HG03135 (cell line): ENCODE measurements around the gene LYST.
"Not testable (repeated sequence)": the region's sequence is repeated elsewhere in the genome, so short reads cannot be mapped to it uniquely, and the experiment has no call there.

ENCODE experiments used
- ATAC-seq: cut with Tn5 transposase; IDR thresholded peaks from one replicate; pipeline ENCODE4 v1.9.1; 2021; ENCODE audit warnings: mild to moderate bottlenecking, moderate library complexity; ENCODE audit not compliant: unreplicated experiment

LYST gene

DNA sequence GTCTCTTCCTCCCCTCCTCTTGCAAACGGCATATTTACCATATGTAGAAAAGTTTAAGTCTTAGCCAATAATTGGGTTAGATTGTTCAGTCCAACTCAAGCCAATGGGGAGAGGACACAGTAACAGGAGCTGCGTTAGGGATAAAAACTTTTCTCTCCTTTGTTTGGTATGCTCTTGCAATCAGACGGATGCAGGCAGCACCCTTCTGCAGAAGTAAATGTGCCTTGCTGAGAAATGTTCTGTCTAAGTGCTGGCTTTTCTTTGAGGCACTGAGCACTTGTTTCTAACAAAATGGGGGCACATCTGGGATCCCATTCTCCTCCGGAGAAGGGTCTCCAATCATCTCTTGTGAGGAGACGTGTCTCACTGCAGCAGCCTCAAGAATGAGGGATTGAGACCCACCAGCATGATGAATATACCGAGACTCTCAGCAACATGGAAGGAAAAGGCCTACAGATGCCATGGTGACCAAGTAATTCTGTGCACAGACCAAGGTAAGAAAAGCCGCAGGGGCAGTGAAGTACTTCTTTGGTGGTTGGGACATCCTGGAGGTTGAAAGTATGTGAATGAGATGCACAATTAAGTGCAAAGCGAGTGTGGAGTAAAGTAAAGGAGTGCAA, 196.4 kb downstream of the LYST start:
- ATAC-seq, result no peak

DNA sequence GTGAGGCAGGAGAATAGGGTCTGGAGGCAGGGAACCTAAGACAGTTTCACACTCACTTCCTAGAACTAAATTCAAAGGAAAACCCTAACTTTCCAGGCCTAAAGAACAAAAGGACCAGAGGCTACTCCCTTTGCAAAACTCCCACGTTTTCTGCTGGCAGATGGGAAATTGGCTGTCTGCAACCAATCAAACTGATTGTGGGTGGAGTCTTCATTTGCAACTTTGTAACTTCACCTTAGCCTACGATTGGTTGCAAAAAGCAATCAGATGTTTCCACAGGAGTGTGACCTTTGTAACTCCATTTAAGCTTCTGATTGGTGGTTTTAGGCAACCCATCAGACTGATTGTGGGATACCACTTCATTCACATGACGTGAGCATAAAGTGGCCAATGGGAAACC, 197.4 kb downstream of the LYST start:
- ATAC-seq, result no peak

DNA sequence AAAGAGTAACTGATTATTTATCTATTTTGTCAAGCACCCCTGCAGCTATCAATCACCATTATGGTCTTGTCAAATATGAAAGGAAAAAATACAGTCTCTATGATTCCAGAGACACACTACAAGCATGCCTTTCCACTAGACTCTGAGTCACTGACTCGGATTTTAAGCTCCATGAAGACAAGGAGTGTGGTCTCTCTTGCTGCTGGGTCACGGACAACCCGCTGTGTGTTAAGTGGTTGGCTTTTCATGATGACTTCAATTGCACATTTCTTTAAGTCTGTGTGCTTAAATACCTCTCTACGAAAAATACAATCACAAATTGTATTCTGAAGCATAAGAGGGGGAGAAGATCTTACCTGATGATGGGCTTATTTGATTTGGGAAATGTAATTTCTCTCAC, 203.1 kb downstream of the LYST start:
- ATAC-seq, result no peak

DNA sequence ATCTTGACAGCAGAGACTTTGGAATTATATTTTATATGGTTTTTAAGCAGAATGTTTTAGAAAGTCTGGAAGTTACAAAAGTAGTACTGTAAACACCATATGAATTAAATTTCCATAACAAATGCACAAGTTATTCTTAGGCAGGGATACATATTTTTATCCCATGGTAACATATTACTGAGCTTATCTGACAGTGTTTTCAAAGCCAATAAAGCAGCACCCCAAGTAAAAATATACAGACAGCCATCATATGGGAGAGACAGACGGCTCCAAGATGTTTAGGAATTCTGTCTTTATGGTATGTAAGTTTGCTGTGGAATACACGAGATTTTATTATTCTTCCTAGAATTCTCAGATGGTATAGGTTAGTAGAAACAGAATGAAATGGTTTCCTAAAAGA, 205.1 kb downstream of the LYST start:
- no peak for ATAC-seq

DNA sequence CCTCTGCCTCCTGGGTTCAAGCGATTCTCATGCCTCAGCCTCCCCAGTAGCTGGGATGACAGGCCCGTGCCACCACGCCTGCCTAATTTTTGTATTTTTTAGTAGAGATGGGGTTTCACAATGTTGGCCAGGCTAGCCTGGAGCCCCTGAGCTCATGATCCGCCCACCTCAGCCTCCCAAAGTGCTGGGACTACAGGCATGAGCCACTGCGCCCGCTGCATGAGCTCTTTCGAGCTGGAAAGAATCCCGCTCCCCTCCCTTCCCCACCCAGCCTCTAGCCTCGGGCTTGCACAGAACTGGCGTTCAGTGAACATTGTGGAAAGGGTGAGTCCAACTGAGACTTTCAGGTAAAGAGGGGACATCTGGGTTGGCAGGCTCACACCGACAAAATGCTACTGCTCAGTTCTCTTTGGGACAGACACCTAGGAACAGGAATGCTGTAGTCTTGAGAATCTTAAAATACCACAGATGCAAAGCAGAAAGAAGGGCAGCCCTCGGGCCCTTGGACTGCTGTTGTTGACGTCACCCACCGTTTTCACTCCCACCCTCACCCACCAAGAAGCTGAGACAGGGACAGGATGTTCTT, 207.4 kb downstream of the LYST start:
- ATAC-seq, result no peak

DNA sequence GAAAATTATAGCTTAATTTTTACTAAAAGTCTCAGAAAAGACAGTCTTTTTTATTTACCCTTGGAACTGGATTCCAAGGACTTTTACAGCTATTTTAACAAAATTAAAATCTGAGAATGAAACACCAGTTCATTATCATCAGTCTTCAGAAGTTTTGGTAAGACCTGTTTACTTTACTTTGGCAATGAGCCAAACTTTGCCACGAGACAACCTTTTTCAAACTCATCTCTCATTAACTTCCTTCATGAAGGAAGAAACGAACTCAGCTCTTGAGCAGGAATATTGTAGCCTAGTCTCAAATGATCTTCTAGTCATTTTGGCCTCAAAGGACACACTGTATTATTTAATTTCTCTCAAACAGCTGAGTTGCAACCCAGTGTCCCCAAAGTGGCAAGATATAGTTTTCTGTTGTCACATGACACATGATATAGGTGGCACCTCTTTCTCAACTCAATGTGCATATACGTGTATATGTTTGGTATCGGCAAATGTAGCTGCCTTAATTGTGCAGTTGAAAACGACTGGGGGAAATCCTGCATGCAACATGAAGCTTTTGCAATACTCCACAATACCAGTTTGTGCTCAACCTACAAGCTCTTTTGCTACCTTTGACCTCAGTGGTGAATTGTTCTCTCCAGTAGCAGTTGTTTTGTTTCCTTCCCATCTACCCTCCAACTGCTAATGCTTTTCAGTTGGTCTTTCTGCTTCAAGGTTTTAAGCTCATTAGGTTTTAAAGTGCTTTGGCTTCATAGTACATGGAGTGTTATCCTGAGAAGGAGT, 208.8 kb downstream of the LYST start:
- ATAC-seq, result no peak

DNA sequence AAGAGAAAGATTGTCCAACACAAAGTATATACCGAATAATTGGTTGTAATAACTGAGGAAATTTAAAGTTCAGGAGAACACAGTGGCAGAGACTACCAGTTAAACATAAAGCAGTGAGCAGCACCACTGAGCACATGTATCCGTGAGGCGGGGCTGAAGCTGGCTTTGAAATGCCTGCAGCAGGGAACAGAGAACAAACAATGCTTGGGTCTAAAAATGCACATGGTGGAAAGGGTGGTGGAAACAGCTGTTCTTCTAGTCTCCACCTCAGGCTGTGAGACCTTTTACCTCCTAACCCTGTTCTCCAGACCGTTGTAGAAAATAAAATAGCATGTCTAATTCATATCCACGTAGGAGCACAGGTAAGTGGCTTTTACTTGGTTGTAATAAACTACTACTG, 209.4 kb downstream of the LYST start:
- no peak for ATAC-seq

DNA sequence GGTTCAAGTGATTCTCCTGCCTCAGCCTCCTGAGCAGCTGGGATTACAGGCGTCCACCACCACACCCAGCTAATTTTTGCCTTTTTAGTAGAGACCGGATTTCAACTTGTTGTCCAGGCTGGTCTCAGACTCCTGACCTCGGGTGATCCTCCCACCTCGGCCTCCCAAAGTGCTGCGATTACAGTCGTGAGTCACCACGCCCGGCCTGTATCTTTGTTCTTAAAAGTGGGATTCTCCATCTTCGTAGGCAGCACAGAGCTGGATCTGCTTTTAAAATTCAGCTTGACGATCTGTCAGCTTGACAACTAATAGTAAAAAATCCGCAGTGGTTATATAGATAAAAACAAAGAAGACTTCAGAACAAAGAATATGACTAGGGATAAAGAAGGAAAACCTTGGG, 214.3 kb downstream of the LYST start:
- no peak for ATAC-seq

DNA sequence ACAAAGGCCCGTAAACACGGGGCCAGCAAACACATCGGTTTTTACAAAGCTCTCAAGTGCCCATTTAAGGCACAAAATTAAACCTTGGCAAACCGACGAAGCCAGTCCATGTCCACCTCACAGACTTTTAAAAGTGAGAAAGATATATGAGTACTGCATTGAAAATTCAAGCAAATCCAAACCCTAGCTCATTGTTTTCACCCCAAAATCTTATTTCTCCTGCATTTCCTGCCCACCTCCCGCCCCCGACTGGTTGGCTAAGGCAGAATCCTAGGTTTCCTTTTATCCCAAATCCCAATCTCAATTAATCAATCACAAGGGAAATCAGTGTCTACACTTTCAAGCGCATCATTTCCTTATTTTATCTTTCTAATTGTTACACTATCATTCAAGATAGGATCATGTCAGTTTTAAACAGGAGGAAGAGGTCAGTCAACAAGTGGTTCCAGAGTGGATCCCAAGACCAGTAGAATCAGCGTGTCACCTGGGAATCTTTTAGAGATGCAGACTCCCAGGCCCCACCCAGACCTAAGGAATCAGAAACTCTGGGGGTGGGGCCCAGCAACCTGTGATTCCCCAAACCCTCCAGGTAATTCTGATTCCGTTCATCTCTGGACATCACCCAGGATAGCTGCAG, 215.4 kb downstream of the LYST start:
- no peak for ATAC-seq

DNA sequence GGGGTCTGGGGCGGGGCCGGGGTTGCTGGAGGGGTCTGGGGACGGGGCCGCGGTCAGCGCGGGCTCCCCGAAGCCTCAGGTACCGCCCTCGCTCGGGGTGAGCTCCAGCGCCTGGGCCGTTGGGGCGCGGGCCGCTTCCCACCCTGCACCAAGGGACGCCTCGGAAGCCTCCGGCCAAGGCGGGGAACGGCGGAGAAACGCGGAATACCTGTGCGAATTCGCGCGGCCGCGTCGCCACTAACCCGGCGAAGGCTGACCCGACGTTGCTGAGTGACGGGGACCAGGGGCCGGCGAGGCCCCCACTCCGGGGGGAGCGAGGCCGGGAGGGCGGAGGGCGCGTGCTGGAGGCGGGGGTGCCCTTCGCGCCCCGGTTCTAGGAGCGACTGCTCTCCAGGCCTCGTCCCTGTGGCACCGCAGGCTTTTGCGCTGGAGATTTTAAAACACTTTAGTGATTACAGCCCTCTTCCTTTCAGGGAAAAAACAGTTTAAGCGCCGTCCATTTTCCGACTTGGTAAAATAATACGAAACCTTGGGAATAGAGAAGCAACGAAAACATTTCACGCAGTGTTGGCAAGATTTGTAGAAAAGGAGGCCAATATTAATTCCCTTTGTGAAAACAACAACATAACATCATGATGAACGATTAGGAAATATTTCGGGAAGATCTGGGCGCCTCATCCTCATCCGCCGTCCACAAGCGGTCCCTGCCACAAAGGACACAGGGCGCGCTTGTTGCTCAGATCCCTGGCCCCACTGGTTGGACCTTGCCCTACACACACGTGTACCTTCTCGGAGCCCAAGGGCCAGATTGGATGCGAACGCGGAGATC, 216.2 kb downstream of the LYST start:
- no peak for ATAC-seq

DNA sequence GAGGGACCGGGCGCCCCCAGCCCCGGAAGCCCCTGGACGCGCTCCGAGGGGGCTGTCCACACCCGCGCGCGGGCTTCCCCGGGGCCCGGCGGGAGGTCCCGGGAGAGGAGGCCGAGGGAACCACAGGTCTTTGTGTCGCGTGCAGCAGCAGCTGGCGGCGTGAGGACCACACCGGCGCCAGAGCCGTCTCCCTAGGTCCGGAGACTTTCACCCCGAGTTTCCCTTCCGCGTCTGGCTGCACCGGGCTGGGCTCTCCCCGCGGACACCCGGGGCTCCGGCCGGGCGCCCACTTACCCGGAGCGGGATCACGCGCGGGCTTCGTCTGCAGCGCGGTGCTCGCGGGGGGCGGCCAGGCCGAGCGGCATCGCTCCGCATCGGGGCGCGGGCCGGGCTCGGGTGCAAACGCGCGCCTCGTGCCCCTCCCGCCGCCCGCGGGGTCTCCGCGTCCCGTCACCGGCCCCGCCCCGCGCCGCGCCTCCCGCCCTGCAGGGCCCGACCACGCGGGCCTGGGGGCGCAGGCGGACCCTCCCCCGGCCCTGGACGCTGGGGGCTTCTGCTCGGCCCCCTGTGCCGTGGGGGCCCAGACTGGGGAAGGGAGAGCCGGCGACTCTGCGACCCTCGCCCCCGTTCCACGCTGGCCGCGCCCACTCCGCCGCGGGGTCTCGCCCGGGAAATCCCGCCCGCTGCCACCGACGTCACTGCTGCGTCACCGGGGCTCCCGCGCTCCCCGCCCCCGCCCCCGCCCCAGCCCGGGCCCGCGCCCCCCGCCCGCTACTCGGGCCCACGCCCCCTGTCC, 217.1 kb downstream of the LYST start, which contains the start of gene GNG4:
TSS of gene GNG4 (minus strand) at position 417 of the 796 bp plus-strand sequence. CDS start 65,946 bp downstream, outside the sequence.
- no peak for ATAC-seq

DNA sequence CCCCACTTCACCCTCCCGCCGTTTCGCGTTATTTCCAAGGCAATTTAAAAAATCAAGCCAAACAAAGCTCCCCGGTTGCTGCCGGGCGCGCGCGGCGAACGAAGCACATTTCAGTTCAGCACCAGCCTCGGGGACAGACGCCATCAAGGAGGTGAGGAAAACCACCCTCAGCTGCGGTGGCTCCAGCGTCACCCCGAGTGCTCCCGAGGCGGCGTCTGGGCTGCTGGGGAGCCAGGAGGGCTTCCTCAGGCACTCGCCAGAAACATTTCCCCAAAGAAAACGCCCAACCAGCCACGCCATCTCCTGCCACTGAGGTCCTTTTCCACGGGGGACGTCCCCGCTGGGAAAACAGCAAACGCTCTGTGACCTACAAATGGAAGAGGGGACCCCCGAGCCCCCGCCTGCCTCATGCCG, 217.7 kb downstream of the LYST start:
- ATAC-seq, result no peak

DNA sequence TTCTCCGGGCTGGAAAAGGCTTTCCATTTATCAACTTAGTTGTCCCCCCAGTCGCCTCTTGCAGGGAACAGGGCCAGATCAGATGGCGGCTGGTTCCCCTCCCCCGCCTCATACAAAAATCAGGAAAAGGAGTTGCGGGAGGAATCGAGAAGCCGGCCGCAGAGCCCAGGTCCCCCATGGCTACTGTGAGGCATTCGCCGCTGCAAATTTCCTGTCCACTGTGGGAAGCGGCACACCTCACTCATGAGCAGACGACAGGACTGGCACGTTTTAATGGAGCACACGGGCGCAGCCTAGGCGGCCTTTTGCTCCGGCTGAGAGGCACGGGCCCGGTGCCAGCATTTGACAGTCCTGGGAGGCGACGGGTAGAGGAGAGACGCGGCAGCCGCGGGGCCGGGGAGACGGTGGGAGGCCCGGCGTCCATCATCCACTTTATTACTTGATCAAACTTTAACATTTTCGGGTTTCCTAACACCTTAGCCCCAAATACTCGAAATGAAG, 218.2 kb downstream of the LYST start:
- ATAC-seq, result no peak

DNA sequence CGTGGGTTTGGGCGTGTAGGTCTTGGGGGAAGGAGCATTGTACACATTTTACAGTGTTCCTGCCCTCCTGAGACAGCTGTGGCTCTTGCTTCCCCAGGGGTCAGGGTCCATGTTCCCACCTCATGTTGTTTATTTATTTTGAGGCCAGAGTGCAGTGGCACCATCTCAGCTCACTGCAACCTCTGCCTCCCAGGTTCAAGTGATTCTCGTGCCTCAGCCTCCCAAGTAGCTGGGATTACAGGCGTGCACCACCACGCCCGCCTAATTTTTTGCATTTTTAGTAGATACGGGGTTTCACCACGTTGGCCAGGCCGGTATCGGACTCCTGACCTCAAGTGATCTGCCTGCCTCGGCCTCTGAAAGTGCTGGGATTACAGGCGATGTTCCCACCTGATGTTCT, 219.2 kb downstream of the LYST start:
- not testable (repeated sequence) for ATAC-seq

DNA sequence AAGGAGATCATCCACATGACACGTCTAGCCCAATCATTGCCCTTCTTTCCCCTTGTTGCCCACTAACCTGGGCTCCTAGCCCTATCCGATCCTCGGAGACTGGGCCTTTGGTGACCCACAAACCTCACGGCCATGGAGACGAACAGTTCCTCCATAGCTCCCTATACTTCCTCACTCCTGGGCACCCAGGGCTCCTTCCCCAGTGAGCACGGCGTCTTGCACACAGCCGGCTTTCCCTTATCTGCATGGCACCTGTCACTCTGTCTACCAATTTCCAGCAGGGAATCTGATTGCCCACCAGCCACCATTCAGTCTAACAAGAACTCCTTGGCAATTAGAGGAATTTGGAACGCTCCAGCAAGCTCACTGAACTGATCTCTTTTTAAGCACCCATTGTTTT, 220.2 kb downstream of the LYST start:
- ATAC-seq, result no peak

DNA sequence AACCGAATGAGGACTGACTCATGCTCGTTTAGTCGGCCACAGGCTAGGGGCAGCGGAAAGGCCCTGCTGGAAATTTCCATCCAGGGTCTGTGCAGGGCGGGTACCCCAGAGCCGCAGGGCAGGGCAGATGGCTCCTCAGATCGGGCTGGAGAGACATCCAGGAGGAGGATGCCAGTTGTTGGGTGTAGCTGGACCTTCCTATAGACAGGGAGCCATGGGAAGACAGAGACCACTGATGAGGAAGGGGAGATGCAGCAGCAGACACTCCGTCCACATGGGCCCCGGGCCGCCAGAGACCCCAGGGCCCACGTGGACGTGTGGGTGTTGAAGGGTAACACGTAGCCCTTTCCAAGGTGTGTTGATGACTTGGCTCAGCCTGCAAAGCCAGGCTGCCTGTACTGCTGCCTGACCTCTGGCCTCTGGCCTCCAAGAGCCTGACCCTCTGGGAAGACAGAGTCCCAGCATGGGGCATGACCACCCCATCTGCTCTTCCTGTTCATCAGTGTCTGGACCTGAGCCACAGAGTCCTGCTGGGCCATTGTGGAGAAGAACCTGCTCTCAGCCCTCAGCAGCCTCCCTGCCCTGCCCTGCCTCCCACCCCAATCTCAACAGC, 221.9 kb downstream of the LYST start:
- no peak for ATAC-seq

DNA sequence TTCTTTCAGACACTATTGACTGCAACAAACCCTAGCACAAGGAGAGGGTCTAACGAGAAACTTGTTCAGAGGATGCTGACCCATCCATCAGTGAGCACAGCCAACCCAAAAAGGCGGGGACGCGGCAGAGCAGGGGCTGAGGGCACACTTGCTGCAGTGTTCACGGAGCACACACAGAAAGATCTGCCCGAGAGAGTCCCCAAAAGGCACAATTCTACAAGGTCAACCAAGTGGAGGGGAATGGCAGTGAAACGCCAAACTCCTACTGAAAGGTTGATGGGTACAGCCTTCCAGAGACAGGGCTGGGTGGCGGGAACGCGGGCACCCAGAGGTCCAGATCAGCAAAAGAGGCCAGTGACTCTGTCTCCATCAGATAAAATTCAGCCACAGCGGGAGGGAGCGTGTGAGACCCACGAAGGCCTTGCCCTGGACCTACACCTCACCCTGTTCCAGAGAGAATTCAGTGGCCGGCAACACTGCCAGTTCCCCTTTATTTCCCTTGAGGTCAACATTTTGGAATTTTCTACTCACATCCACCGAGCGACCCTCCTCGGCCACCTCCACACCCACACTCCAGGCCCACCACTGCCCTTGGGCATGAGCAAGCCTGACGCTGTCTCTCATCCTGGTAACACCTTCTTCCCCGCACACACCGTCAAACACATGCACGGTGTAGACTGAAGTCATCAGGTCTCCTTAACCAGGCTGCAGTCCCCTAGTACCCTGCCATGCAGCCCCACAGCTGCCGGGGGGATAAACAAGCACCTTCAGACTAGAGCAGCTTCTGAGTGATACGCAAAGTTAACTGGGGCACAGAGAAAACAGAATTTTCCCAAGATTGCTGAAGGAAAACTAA, 222.6 kb downstream of the LYST start:
- no peak for ATAC-seq

DNA sequence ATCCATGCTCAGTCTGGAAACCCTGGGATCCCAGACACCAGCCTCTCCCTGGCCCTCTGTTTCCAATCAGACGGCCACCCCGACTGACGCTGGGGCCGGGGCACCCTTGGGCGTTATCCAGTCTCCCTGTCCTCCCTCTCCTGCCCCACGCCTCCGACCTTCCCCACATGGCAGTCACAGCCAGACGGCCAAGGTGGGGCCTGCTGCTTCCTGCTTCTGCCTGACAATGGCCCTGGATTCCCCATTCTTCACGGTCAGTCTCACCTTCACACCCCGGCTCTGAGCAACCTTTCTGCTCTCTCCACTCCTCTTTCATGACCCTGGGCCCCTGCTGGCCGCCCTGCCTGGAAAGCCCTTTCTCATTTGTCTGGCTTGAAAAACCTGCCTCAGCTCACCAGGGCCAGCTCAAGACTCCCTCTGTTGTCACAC, 223.7 kb downstream of the LYST start:
- no peak for ATAC-seq
